ENCODE results near the gene SH3BP5L.
"Not testable (repeated sequence)": the region's sequence is repeated elsewhere in the genome, so short reads cannot be mapped to it uniquely, and the experiment has no call there.

SH3BP5L gene

GRCh38 chr1:248810000-248810726 is 15.6 kb downstream of the SH3BP5L start:
- no peak for DNase-seq (ENCODE audit: low read depth)

GRCh38 chr1:248808876-248809275 is 16.8 kb downstream of the SH3BP5L start:
- no peak for DNase-seq (ENCODE audit: low read depth)

GRCh38 chr1:248807067-248807737 is 18.5 kb downstream of the SH3BP5L start:
- no peak for DNase-seq (ENCODE audit: low read depth)

- no peak for DNase-seq (ENCODE audit: low read depth)
Measured at GRCh38 chr1:248805876-248806275, 19.8 kb downstream of the SH3BP5L start.

- DNase-seq (ENCODE audit: low read depth), result no peak
Measured at GRCh38 chr1:248804771-248805681, 20.7 kb downstream of the SH3BP5L start.

GRCh38 chr1:248803501-248803900 is 22.2 kb downstream of the SH3BP5L start:
- DNase-seq (ENCODE audit: low read depth), result not testable (repeated sequence)

GRCh38 chr1:248802454-248802853 is 23.3 kb downstream of the SH3BP5L start:
- no peak for DNase-seq (ENCODE audit: low read depth)

- DNase-seq (ENCODE audit: low read depth), result no peak
Measured at GRCh38 chr1:248800459-248800858, 25.3 kb downstream of the SH3BP5L start.

- no peak for DNase-seq (ENCODE audit: low read depth)
Measured at GRCh38 chr1:248798791-248799190, 26.9 kb downstream of the SH3BP5L start.

GRCh38 chr1:248794663-248795062 is 31.1 kb downstream of the SH3BP5L start:
- DNase-seq (ENCODE audit: low read depth), result not testable (repeated sequence)

GRCh38 chr1:248793592-248793991 is 32.1 kb downstream of the SH3BP5L start:
- no peak for DNase-seq (ENCODE audit: low read depth)

GRCh38 chr1:248792342-248792741 is 33.4 kb downstream of the SH3BP5L start:
- DNase-seq (ENCODE audit: low read depth), result no peak

- no peak for DNase-seq (ENCODE audit: low read depth)
Measured at GRCh38 chr1:248791010-248791409, 34.7 kb downstream of the SH3BP5L start.

- no peak for DNase-seq (ENCODE audit: low read depth)
Measured at GRCh38 chr1:248790456-248790855, 35.3 kb downstream of the SH3BP5L start.

GRCh38 chr1:248789337-248789736 is 36.4 kb downstream of the SH3BP5L start:
- not testable (repeated sequence) for DNase-seq (ENCODE audit: low read depth)

GRCh38 chr1:248788327-248788726 is 37.4 kb downstream of the SH3BP5L start:
- no peak for DNase-seq (ENCODE audit: low read depth)

- DNase-seq (ENCODE audit: low read depth), result no peak
Measured at GRCh38 chr1:248787430-248787829, 38.3 kb downstream of the SH3BP5L start.

GRCh38 chr1:248786156-248786555 is 39.6 kb downstream of the SH3BP5L start:
- DNase-seq (ENCODE audit: low read depth), result no peak

- no peak for DNase-seq (ENCODE audit: low read depth)
Measured at GRCh38 chr1:248783367-248783766, 42.3 kb downstream of the SH3BP5L start.

GRCh38 chr1:248782416-248783141 is 43.1 kb downstream of the SH3BP5L start:
- no peak for DNase-seq (ENCODE audit: low read depth)

GRCh38 chr1:248779350-248779749 is 46.4 kb downstream of the SH3BP5L start:
- DNase-seq (ENCODE audit: low read depth), result no peak

- DNase-seq (ENCODE audit: low read depth), result no peak
Measured at GRCh38 chr1:248778906-248779305, 46.8 kb downstream of the SH3BP5L start.
